ENCODE results near the gene BAIAP2L1.

The BAIAP2L1 gene

GRCh38 chr7:98355250-98355538, 45.7 kb downstream of the BAIAP2L1 start:
- DNase-seq: no peak

GRCh38 chr7:98354511-98355249, 46.2 kb downstream of the BAIAP2L1 start:
- no peak for DNase-seq

GRCh38 chr7:98354052-98354451, 46.8 kb downstream of the BAIAP2L1 start:
- DNase-seq: no peak

- no peak for DNase-seq
Observed at GRCh38 chr7:98352621-98353020, 48.3 kb downstream of the BAIAP2L1 start.

- DNase-seq: no peak
Observed at GRCh38 chr7:98351136-98351535, 49.8 kb downstream of the BAIAP2L1 start.

- no peak for DNase-seq
Observed at GRCh38 chr7:98348726-98349474, 52.0 kb downstream of the BAIAP2L1 start.

GRCh38 chr7:98346515-98347069, 54.3 kb downstream of the BAIAP2L1 start:
- no peak for DNase-seq

- DNase-seq: no peak
Observed at GRCh38 chr7:98341106-98341505, 59.8 kb downstream of the BAIAP2L1 start.

- no peak for DNase-seq
Observed at GRCh38 chr7:98339043-98339442, 61.8 kb downstream of the BAIAP2L1 start.

- DNase-seq: no peak
Observed at GRCh38 chr7:98338441-98338840, 62.4 kb downstream of the BAIAP2L1 start.

- DNase-seq: no peak
Observed at GRCh38 chr7:98335411-98335977, 65.4 kb downstream of the BAIAP2L1 start.

- no peak for DNase-seq
Observed at GRCh38 chr7:98334081-98334480, 66.8 kb downstream of the BAIAP2L1 start.

- DNase-seq: no peak
Observed at GRCh38 chr7:98330926-98331529, 69.9 kb downstream of the BAIAP2L1 start.

- no peak for DNase-seq
Observed at GRCh38 chr7:98329791-98330373, 71.0 kb downstream of the BAIAP2L1 start.

GRCh38 chr7:98329100-98329790, 71.6 kb downstream of the BAIAP2L1 start:
- no peak for DNase-seq

- no peak for DNase-seq
Observed at GRCh38 chr7:98324782-98325181, 76.1 kb downstream of the BAIAP2L1 start.

- no peak for DNase-seq
Observed at GRCh38 chr7:98323597-98324322, 77.1 kb downstream of the BAIAP2L1 start.

- DNase-seq: no peak
Observed at GRCh38 chr7:98322331-98323270, 78.3 kb downstream of the BAIAP2L1 start.

GRCh38 chr7:98321301-98321700, 79.6 kb downstream of the BAIAP2L1 start:
- no peak for DNase-seq

GRCh38 chr7:98319176-98319575, 81.7 kb downstream of the BAIAP2L1 start:
- no peak for DNase-seq
